Measurements from ENCODE around the gene ARHGAP22.

Gene ARHGAP22

GRCh38 chr10:48495282-48496045 lies 109.4 kb downstream of the ARHGAP22 start:
- DNase-seq = no peak

DNA sequence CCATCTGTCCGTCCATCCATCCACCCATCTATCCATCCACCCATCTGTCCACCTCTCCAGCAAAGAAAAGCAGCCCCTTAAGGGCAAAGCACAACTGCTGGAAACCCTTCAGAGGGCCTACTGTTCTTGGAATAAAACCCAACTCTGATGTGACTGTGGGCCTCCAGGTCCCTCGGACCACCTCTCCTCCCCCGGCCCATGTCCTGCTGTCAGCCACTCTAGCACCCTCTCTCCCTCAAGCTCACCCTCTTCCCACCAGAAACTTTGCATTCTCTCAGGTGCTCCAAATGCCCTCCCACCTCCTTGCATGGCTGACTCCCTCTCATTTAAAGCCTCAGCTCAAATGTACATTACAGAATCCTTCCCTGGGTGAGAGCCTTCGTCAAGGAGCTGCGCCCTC lies 110.3 kb downstream of the ARHGAP22 start:
- DNase-seq = no peak

GRCh38 chr10:48494073-48494472 lies 110.8 kb downstream of the ARHGAP22 start:
- DNase-seq = no peak

GRCh38 chr10:48493083-48493871 lies 111.6 kb downstream of the ARHGAP22 start:
- no peak for DNase-seq

- no peak for DNase-seq
Observed at GRCh38 chr10:48492201-48492600, 112.7 kb downstream of the ARHGAP22 start.

DNA sequence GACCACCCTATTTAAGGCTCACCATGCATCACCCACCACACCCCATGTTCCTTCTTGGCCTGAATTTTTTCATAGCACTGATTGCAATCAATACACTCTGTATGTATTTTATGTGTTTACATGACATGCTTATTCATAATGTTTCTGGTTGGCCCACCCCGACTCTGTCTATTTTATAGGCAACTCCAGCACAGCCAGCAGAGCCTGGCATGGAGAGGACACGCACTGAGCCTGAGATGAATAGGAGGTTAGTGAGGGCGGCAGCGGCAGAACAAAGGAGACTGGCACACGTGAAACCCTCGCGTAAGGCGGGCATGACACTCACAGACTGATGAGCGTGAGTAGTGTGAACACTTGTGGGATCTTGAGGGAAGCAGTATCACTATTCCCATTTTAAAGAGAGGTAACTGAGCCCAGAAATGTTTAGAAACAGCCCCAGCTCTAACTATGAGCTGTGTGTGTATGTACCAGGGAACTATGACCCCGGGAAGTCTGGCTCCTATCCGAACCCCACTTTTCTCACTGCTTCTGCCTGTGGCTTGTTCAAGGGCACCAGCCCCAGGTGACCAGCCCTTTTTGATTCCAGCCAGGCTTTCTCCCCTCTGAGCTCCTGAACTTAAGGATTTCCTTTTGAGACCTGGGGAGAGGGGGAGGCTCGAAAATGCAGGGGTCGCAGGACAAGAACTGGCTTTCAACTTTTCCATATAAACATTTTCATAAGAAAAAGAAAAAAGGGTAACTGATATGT lies 113.3 kb downstream of the ARHGAP22 start:
- no peak for DNase-seq

- no peak for DNase-seq
Observed at GRCh38 chr10:48490946-48491345, 113.9 kb downstream of the ARHGAP22 start.

- no peak for DNase-seq
Observed at GRCh38 chr10:48490571-48490940, 114.3 kb downstream of the ARHGAP22 start.

DNA sequence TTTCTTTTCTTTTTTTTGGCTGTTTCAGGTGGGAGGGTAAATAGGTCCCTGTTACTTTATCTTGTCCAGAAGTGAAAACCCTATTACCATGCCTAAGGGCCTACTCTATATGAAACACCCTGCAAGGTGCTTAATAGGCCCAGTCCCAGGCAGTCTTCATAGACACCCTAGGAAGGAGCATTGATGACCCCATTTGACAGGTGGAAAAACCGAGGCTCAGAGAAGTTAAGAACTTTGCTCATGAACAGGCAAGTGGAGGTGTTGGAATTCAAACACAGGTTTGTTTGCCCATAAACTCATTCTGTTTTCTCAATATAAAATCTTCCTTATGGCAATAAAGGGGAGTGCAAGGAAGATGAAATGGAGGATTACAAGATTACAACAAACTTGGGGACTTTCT lies 115.8 kb downstream of the ARHGAP22 start:
- DNase-seq = no peak

GRCh38 chr10:48487244-48487643 lies 117.6 kb downstream of the ARHGAP22 start:
- DNase-seq = no peak

GRCh38 chr10:48485711-48486110 lies 119.2 kb downstream of the ARHGAP22 start:
- DNase-seq = no peak

DNA sequence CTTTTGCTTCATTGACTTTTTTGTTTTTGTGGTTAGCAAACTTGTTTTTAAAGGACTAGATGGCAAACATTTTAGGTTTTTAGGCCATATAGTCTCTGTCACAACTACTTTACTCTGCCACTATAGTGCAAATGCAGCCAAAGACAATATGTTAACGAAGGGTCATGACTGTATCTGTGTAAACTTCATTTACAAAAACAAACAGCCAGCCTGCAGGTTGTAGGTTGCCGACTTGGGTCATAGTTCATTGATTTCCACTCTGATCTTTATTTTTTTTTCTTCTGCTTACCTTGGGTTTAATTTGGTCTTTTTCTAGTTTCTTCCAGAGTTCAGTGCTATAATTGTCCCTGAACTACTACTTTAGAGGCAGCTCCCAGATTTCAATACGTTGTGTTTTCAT lies 120.0 kb downstream of the ARHGAP22 start:
- DNase-seq = no peak

- DNase-seq = no peak
Observed at GRCh38 chr10:48482207-48482606, 122.7 kb downstream of the ARHGAP22 start.

DNA sequence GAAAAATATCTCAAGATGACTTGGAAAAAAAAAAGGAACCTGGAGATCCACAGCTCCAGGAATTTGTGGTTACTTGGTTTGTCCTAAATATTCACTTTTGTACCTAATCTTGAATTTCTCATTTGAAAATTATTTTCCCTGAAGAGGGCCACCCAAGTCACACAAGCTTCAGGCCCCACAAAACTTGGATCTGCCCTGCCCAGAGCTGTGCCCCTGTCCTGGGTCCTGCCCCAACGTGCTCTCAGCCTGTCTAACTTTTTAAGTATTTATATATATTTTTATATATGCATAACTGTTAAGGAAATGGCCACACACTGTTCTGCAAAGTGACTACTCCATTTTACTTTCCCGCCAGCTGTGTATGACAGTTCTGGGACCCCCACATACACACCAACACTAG lies 123.5 kb downstream of the ARHGAP22 start:
- no peak for DNase-seq

- no peak for DNase-seq
Observed at GRCh38 chr10:48480397-48481374, 124.2 kb downstream of the ARHGAP22 start.

DNA sequence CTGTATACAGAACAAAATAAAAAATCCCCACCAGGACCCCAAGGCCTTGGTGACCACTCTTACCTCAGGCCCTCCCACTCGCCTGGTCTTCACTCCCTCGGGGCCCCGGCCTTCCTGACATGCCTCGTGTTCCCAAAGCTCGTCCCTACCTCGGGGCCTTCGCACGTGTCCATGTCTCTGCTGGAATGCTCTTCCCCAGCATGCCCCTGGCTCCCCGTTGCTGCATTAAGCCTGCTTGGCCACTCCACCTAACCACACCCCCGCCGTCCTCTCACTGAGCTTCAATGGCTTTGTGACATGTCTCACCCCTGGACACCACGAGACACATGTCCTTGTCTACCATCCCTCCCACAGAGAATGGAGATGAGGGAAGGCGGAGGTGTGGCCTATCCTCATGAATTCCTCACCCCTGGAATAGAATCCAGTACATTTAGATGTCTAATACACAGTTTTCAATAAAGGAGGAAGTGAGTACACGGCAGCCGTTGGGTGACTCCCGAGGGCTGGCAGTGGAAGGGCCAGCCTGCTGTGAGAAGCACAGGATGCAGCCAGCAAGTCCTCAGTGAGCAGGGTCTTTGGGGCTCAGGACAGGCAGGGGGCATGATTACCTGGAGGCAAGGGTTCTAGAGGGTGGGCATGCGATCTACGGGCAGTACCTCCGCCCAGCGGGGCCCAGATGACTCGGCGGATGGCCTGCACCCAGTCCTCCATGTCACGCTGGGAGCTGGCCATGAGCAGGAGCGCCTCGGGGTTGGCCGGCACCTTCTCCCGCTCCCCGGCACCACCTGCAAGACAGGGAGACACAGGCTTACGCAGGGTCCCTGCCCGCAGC lies 125.7 kb downstream of the ARHGAP22 start:
- DNase-seq = no peak

GRCh38 chr10:48478469-48478868 lies 126.4 kb downstream of the ARHGAP22 start:
- DNase-seq = no peak

GRCh38 chr10:48477616-48478015 lies 127.3 kb downstream of the ARHGAP22 start:
- no peak for DNase-seq

- DNase-seq = no peak
Observed at GRCh38 chr10:48477141-48477540, 127.7 kb downstream of the ARHGAP22 start.

GRCh38 chr10:48476279-48476982 lies 128.4 kb downstream of the ARHGAP22 start:
- no peak for DNase-seq

DNA sequence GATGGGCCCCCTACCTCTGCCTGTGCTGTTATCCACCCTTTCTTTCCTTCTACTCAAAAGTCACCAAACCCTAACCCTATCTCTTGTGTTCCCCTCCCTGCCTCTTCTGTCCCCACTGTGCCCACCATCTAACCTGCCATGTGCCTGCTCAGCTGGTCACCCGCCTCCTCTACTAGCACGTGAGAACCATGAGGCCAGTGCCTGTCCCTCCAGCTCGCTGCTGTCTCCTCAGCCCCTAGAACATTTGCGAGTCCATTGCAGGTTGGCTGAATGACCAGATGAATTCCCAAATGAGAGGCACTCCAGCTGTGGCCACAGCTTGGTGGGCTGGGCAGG lies 129.0 kb downstream of the ARHGAP22 start:
- no peak for DNase-seq

All from activated CD4-positive, alpha-beta T cell treated with anti-CD3 and anti-CD28 coated beads, Interleukin-2, amount 50 U/mL, for 1 hour (primary cell).